Muscle layer of colon (tissue), 2 donors: ENCODE results near the gene COL25A1.

Experiments
- H3K27ac ChIP-seq: one replicate; pipeline ENCODE4 v1.7.0; 2013; ENCODE audit warnings: low read depth, mild to moderate bottlenecking, low read length, moderate library complexity
- H3K27me3 ChIP-seq, 2 donors: one replicate each; pipeline ENCODE4 v1.7.0; 2013; ENCODE audit warnings: low read length in 2 of 2, mild to moderate bottlenecking in 2 of 2; ENCODE audit not compliant: insufficient read depth in 2 of 2, control insufficient read depth in 1 of 2
- H3K36me3 ChIP-seq: one replicate; pipeline ENCODE4 v1.7.0; 2013; ENCODE audit warnings: mild to moderate bottlenecking, low read length; ENCODE audit not compliant: insufficient read depth
- H3K4me1 ChIP-seq: one replicate; pipeline ENCODE4 v1.7.0; 2013; ENCODE audit warnings: mild to moderate bottlenecking, low read length; ENCODE audit not compliant: insufficient read depth
- H3K4me3 ChIP-seq, 2 donors: one replicate each; pipeline ENCODE4 v1.7.0; 2013; ENCODE audit warnings: low read length in 2 of 2, low read depth in 1 of 2, mild to moderate bottlenecking in 1 of 2, moderate library complexity in 1 of 2
- H3K9ac ChIP-seq: one replicate; pipeline ENCODE4 v1.7.0; 2013; ENCODE audit warnings: low read length
- H3K9me3 ChIP-seq: one replicate; pipeline ENCODE4 v1.7.0; 2013; ENCODE audit warnings: mild to moderate bottlenecking, low read length
- donor health status: abdominal sarcoma.
- donor health status: Adenocarcinoma of cecum.

Gene COL25A1

GRCh38 chr4:109235683-109236082 lies 66.8 kb downstream of the COL25A1 start:
- Histone ChIP-seq H3K9ac (no peak overlapping the region), H3K4me3 (no peak overlapping the region), H3K27ac (no peak overlapping the region), H3K27me3 (no peaks in the 10 kb centered on the region), H3K36me3 (no peaks in the 10 kb centered on the region), H3K4me1 (no peaks in the 10 kb centered on the region), H3K9me3 (no peaks in the 10 kb centered on the region)

DNA sequence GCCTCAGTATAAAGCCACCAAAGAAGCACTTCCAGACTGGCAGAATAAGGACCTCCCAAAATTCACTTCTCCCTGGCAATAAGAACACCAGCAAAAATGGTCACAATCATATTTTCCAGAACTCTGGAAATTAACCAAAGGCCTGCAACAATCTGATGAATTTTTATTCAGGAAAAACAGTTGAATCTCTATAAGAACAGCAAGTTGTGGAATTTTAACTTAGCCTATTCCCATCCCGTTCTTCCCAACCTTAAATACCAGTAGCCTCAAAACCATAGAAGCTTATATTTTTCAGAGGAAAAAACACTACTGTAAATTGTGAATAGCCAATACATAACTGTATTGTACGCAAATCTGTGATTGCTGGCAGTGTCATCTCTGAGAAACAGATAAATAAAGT lies 67.9 kb downstream of the COL25A1 start:
- H3K9ac ChIP-seq, result no peak overlapping the region
- H3K9me3 ChIP-seq, result no peaks in the 10 kb centered on the region
- H3K4me1 ChIP-seq, result no peaks in the 10 kb centered on the region
- no peak overlapping the region for H3K4me3 ChIP-seq
- H3K36me3 ChIP-seq, result no peaks in the 10 kb centered on the region
- H3K27ac ChIP-seq, result no peak overlapping the region
- no peaks in the 10 kb centered on the region for H3K27me3 ChIP-seq

- Histone ChIP-seq H3K4me1 (no peaks in the 10 kb centered on the region), H3K27ac (no peak overlapping the region), H3K36me3 (no peaks in the 10 kb centered on the region), H3K9me3 (no peaks in the 10 kb centered on the region), H3K4me3 (no peak overlapping the region), H3K9ac (no peak overlapping the region), H3K27me3 (no peaks in the 10 kb centered on the region)
These were observed 68.9 kb downstream of the COL25A1 start for GRCh38 chr4:109233570-109233969.

GRCh38 chr4:109232681-109233080 lies 69.8 kb downstream of the COL25A1 start:
- no peaks in the 10 kb centered on the region for H3K9me3 ChIP-seq
- H3K4me1 ChIP-seq, result no peaks in the 10 kb centered on the region
- H3K9ac ChIP-seq, result no peak overlapping the region
- H3K27me3 ChIP-seq, result no peaks in the 10 kb centered on the region
- no peak overlapping the region for H3K27ac ChIP-seq
- H3K36me3 ChIP-seq, result no peaks in the 10 kb centered on the region
- no peak overlapping the region for H3K4me3 ChIP-seq

- no peak overlapping the region for H3K27ac ChIP-seq
- no peak overlapping the region for H3K9ac ChIP-seq
- H3K4me3 ChIP-seq, result no peak overlapping the region
- H3K36me3 ChIP-seq, result no peaks in the 10 kb centered on the region
- no peaks in the 10 kb centered on the region for H3K4me1 ChIP-seq
- no peaks in the 10 kb centered on the region for H3K9me3 ChIP-seq
- no peaks in the 10 kb centered on the region for H3K27me3 ChIP-seq
These were observed 71.1 kb downstream of the COL25A1 start for GRCh38 chr4:109231331-109231730.

GRCh38 chr4:109229028-109229427 lies 73.4 kb downstream of the COL25A1 start:
- Histone ChIP-seq H3K27ac (no peak overlapping the region), H3K36me3 (no peaks in the 10 kb centered on the region), H3K4me3 (no peak overlapping the region), H3K4me1 (no peaks in the 10 kb centered on the region), H3K9ac (no peak overlapping the region), H3K9me3 (no peaks in the 10 kb centered on the region), H3K27me3 (no peaks in the 10 kb centered on the region)

- no peaks in the 10 kb centered on the region for H3K9me3 ChIP-seq
- H3K9ac ChIP-seq, result no peak overlapping the region
- H3K4me3 ChIP-seq, result no peak overlapping the region
- H3K4me1 ChIP-seq, result no peaks in the 10 kb centered on the region
- no peak overlapping the region for H3K27ac ChIP-seq
- H3K27me3 ChIP-seq, result no peaks in the 10 kb centered on the region
- no peaks in the 10 kb centered on the region for H3K36me3 ChIP-seq
These were observed 84.2 kb downstream of the COL25A1 start for GRCh38 chr4:109218288-109218687.

DNA sequence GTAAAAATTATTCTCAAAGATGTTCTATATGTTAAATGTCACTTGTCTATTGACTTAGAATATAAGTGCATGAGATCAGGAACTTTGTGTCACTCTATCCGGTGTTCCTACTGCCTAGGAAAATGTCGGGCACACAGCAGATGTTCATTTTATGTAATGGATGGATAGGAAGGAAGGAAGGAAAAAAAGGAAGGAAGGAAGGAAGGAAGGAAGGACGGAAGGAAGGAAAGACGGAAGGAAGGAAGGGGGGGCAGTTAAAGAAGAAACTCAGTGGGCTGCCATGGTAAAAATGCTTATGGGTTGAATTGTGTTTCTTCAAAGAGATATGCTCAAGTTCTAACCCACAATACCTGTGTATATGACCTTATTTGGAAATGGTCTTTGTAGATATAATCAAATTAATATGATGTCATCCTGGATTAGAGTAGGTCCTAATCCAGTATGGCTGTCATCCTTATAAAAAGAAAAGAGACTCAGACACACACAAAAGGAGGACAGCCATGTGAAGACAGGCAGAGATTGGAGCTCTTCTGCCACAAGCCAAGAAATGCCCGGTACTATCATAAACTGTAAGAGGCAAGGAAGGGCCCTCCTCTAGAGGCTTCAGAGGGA lies 86.3 kb downstream of the COL25A1 start:
- H3K27ac ChIP-seq, result no peak overlapping the region
- no peak overlapping the region for H3K9ac ChIP-seq
- no peaks in the 10 kb centered on the region for H3K4me1 ChIP-seq
- no peaks in the 10 kb centered on the region for H3K36me3 ChIP-seq
- no peaks in the 10 kb centered on the region for H3K27me3 ChIP-seq
- no peaks in the 10 kb centered on the region for H3K9me3 ChIP-seq
- no peak overlapping the region for H3K4me3 ChIP-seq

GRCh38 chr4:109215506-109215905 lies 87.0 kb downstream of the COL25A1 start:
- H3K27me3 ChIP-seq, result no peaks in the 10 kb centered on the region
- no peak overlapping the region for H3K4me3 ChIP-seq
- H3K9ac ChIP-seq, result no peak overlapping the region
- no peak overlapping the region for H3K27ac ChIP-seq
- H3K36me3 ChIP-seq, result no peaks in the 10 kb centered on the region
- H3K9me3 ChIP-seq, result no peaks in the 10 kb centered on the region
- no peaks in the 10 kb centered on the region for H3K4me1 ChIP-seq

GRCh38 chr4:109214622-109215301 lies 87.7 kb downstream of the COL25A1 start:
- H3K4me3 ChIP-seq, result no peak overlapping the region
- H3K9ac ChIP-seq, result no peak overlapping the region
- no peaks in the 10 kb centered on the region for H3K9me3 ChIP-seq
- no peaks in the 10 kb centered on the region for H3K27me3 ChIP-seq
- no peaks in the 10 kb centered on the region for H3K36me3 ChIP-seq
- no peak overlapping the region for H3K27ac ChIP-seq
- no peaks in the 10 kb centered on the region for H3K4me1 ChIP-seq

GRCh38 chr4:109213056-109213455 lies 89.4 kb downstream of the COL25A1 start:
- H3K36me3 ChIP-seq, result no peaks in the 10 kb centered on the region
- no peak overlapping the region for H3K9ac ChIP-seq
- H3K27ac ChIP-seq, result no peak overlapping the region
- H3K27me3 ChIP-seq, result no peaks in the 10 kb centered on the region
- no peak overlapping the region for H3K4me3 ChIP-seq
- no peaks in the 10 kb centered on the region for H3K9me3 ChIP-seq
- no peaks in the 10 kb centered on the region for H3K4me1 ChIP-seq

DNA sequence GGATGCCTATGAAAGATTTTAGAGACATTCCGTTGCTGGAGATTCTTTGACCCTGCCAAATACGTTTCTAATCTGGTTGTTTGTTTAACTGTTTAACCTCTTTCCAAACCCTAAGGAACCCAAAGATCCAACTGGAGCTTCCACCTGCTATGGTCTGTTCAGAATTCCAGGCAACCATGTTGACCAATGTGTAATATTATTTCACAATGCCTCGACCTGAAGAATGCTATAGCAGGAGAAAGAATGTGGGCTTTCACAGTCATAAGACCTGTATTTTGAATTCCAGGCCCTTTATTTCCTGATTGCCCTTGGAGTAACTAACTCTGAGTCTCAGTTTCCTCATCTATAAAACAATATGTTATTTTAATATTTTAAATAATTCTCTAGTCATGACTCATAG lies 90.8 kb downstream of the COL25A1 start:
- Histone ChIP-seq H3K4me3 (no peak overlapping the region), H3K4me1 (peaks cover 3% of the 10 kb centered on the region), H3K9ac (no peak overlapping the region), H3K27me3 (no peaks in the 10 kb centered on the region), H3K9me3 (no peaks in the 10 kb centered on the region), H3K36me3 (no peaks in the 10 kb centered on the region), H3K27ac (no peak overlapping the region)
